NB4 (cell line): ENCODE results near the gene NLRP6.

Experiments used
- DNase-seq: peaks from one replicate; pipeline ENCODE4 v3.0.0; 2010; ENCODE audit warnings: low read depth
- H3K4me3 ChIP-seq: one replicate; pipeline ENCODE4 v1.5.1; 2011; ENCODE audit warnings: mild to moderate bottlenecking, low read depth, low read length, moderate library complexity
- CTCF ChIP-seq: IDR thresholded peaks from one replicate; pipeline ENCODE4 v1.5.1; 2012; ENCODE audit warnings: low read depth, low read length
- MAX ChIP-seq: IDR thresholded peaks from 2 replicates; pipeline ENCODE4 v1.6.1; 2011; ENCODE audit warnings: low read depth, low read length
- MYC ChIP-seq: IDR thresholded peaks from 2 replicates; pipeline ENCODE4 v1.6.1; 2011; ENCODE audit warnings: low read depth, low read length
- POLR2A ChIP-seq: IDR thresholded peaks from 2 replicates; pipeline ENCODE4 v1.6.1; 2011; ENCODE audit warnings: mild to moderate bottlenecking; ENCODE audit not compliant: insufficient read length; ENCODE audit errors: extremely low read depth

The NLRP6 gene

GRCh38 chr11:281486-282161, 3.4 kb downstream of the NLRP6 start:
- TF ChIP-seq CTCF, result no peak
- no peak for TF ChIP-seq MYC
- TF ChIP-seq MAX, result no peak
- TF ChIP-seq POLR2A, result no peak
- DNase-seq, result no peak
- H3K4me3 ChIP-seq, result no peak overlapping the region

GRCh38 chr11:282171-282570, 4.0 kb downstream of the NLRP6 start:
- no peak for TF ChIP-seq MAX
- TF ChIP-seq MYC, result no peak
- no peak for TF ChIP-seq POLR2A
- no peak for TF ChIP-seq CTCF
- H3K4me3 ChIP-seq, result no peak overlapping the region
- no peak for DNase-seq

- no peak for TF ChIP-seq MYC
- TF ChIP-seq POLR2A, result no peak
- TF ChIP-seq CTCF, result no peak
- no peak for TF ChIP-seq MAX
- no peak for DNase-seq
- no peak overlapping the region for H3K4me3 ChIP-seq
Measured at GRCh38 chr11:282630-283360, 4.6 kb downstream of the NLRP6 start.

GRCh38 chr11:283405-284104, 5.3 kb downstream of the NLRP6 start:
- no peak overlapping the region for H3K4me3 ChIP-seq
- DNase-seq, result no peak
- TF ChIP-seq POLR2A, result no peak
- TF ChIP-seq MYC, result no peak
- TF ChIP-seq CTCF, result no peak
- no peak for TF ChIP-seq MAX

GRCh38 chr11:284105-285020, 6.2 kb downstream of the NLRP6 start:
- no peak for TF ChIP-seq POLR2A
- no peak for TF ChIP-seq MAX
- no peak for TF ChIP-seq MYC
- no peak for TF ChIP-seq CTCF
- no peak for DNase-seq

More at GRCh38 chr11:284105-285020, 6.2 kb downstream of the NLRP6 start:
- no peak overlapping the region for H3K4me3 ChIP-seq
